DOHH2 (cell line): ENCODE results near the gene TNS1.

Source experiments
- CTCF ChIP-seq: fragments of 200-600 bp; sonication (generic); IDR thresholded peaks from one replicate; pipeline ENCODE4 v1.5.1; 2014; ENCODE audit warnings: antibody characterized with exemption, mild to moderate bottlenecking, low read depth, low read length; ENCODE audit not compliant: poor library complexity, severe bottlenecking
- EZH2phosphoT487 ChIP-seq: fragments of 200-600 bp; sonication (generic); IDR thresholded peaks from 2 replicates; pipeline ENCODE4 v1.6.1; 2017; ENCODE audit warnings: borderline replicate concordance, mild to moderate bottlenecking, antibody characterized with exemption, low read length, moderate library complexity, mixed read lengths

DNA sequence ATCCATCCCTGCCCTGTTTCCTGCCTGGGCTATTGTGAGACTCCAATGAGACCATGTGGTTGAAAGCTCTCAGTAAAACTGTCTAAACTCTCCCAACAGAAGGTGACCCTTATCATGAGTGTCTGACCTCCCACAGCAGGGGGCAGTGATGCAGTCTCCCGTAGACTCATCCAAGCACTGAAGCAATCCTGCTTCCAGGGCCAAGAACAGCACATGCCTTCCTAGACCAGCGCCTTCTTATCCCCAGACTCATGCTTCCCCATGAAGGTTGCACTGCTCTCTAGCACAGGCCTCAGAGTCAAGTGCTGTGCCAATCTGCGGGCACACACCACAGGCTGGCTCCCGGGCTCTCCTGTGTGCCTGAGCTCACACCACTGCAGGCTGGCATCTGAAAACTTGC, 112.3 kb downstream of the TNS1 start:
- TF ChIP-seq CTCF: no peak
- no peak for TF ChIP-seq EZH2phosphoT487
